T-helper 9 cell (primary cell): ENCODE data around the gene VPS41.

Experiments
- DNase-seq: peaks from one replicate; pipeline ENCODE4 v3.0.0-alpha.2; 2020

Gene VPS41

DNA sequence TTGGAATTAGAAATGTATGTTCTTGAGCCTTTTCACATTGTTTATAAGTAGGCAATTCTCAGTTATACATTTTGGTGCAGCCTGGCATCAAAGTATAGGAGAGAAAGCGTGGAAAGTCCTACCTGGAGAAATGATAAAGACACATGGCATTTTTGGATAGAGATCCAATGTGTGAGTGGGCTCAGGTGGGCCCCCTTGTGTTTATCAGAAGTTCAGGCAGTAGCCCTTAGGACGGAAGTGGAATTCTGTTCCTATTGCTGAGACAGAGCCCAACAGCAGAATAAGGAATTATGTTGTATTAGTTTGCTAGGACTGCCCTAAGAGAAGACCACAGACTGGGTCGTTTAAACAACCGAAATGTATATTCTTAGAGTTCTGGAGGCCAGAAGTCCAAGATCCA, 192.6 kb downstream of the VPS41 start:
- no peak for DNase-seq

DNA sequence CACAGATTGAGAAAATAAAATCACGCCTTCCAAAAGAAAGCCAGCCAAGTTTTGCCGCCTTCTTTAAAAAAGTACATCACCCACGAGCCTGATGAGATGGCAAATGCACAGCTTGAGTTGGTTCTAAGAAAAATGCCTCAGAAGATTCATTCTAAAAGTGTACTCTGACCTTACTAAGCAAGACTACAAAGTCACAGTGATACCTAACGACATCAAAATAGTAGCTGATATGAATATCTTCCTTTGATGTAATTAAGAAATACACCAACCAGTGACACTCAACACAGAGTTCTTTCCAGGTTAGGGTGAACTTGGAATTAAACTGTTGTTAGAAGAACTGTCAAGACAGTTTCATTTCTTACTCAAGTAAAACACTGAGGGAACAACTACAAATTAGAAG, 199.9 kb downstream of the VPS41 start:
- DNase-seq, result no peak

DNA sequence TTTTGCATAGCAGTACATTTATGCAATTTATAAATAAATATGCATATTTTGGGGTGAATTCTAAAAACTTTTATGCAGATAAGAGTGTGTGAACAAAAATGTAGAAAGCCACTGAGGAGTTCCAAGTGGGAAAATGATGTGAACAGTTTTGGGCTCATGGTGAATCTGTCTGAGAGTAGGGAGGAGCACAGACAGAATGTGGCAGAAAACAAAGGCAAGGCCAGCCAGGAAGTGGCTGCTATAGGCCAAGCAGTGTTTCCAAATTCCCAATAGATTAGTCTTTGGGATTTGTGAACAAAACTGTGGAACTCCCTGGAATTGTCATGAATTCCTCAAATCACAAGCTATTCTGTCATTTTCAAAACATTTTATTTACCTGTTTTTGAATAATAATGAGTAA, 204.2 kb downstream of the VPS41 start:
- no peak for DNase-seq

DNA sequence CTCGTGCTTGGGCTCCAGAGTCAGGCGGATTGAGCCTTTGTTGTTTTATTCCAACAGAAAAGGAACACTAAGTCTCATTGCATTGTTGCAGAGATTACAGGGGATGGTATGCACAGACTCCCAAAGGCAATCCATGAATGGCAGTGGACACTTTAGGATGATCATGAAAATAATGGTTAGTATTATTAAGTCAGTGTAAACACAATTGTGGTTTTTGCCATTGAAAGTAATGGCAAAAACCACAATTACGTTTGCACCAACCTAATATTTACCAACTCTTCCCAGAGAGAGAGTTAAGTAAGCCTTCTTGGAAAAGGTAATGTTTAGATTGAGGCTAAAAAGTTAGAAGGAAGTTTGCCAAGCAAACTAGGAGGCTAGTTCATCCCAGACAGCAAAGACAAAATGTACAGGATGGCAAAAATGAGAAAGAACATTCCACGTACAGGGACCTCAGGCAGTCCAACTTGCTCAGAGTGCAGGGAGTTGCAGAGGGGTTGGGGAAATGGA, 204.9 kb downstream of the VPS41 start:
- DNase-seq, result no peak

DNA sequence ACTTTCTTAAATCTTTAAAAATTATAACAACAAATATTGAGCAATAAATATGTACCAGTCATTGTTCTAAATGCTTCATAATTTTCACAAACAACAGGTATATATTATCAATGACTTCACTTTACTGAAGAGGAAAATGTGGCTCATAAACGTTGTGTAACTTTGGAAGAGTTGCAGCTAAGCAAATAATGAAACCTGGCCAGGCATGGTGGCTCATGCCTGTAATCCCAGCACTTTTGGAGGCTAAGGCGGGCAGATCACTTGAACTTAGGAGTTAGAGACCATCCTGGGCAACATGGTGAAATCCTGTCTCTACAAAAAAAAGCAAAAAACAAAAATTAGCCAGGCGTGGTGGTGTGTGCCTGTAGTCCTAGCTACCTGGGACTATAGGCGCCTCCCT, 205.9 kb downstream of the VPS41 start:
- DNase-seq, result no peak

DNA sequence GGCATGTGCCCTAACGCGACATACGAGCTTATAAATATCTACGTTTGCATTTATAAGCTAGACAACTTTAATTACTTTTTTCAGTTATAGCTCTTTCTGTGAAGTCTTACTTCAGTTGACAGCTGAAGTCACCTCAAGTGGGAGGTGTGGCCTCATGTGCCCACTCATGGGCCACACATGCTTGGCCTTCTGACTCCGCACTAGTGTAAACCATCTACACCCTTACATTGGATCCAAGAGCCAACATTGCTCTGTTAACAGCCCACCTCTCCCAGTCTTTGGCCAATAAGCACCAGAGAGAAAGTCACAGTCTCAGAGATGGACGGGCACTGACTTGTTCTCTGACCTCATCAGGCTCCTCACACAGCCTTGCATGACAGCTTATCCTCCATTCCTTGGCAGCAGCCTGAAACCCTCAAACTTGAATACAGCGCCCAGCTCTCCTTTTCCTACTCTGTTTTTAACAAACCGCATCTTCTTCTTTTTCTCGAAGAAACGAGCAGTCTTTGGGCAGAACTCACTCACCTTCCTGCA, 206.9 kb downstream of the VPS41 start:
- no peak for DNase-seq

DNA sequence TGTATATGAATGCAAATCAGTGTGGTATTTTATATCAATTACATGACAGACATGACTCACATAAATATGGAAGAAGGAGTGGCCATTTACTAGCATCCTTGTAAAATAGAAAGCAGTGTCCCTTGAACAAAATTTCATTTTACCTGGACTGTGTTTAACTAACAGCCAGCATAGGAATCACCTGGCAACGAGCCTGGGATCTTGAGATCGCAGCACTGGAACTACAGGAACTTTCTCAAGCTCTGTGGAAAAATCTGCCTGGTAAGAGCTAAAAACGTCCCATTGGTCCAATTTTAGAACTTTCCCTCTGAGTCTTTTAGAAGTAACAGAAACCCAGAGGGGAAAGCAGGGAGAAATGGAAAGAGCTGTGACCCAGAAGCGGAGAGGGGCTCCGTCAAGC, 208.9 kb downstream of the VPS41 start:
- no peak for DNase-seq

DNA sequence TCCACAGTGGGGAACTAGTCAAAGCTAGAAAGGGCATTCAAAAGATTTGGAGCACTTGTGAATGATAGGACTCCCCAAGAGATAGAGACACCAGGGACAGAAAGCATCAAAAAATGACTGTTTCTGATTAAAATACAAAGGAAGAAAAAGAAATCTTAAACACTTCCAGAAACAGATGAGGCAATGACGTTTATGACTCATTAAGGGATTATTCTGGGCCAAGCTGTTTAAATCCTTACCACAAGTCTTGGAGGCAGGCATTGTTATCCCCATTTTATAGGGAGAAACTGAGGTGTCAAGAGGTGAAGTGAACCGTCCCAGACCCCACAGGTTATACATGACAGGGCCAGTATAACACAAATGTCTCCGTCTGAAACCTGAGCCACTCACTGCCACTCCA, 209.5 kb downstream of the VPS41 start:
- no peak for DNase-seq

DNA sequence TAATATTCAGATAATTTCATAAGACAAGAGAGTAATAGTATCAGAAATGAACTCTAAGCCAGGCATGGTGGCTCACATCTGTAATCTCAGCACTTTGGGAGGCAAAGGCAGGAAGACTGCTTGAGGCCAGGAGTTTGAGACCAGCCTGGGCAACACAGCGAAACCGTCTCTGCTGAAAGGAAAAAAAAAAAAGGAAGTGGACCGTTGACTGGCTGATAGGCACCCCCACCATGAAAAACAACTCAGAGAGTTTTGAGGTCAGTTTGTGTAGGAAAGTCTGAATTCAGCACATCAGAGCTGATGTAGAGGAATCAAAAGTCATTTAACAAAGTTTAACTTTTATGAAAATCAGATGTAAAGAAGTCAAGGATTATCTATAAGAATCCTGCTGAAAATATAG, 214.7 kb downstream of the VPS41 start:
- DNase-seq, result no peak

DNA sequence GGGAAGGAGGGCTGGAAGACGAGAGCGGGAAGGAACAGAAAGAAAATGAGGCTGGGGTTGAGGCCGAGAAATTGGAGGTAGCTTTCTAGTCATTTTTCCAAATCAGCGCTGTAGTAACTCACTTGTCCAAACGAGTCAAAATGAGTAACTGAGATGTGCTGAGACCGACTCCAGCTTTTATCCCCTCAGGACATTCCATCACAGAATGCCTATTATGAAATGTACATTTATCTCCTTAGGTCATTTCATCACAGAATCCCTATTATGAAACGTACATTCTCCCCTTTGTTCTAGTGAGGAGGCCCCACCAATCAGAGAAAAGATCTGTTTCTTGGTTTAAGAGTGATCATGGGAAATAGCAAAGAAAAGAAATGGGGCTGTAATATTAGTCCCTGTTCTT, 222.1 kb downstream of the VPS41 start:
- no peak for DNase-seq

DNA sequence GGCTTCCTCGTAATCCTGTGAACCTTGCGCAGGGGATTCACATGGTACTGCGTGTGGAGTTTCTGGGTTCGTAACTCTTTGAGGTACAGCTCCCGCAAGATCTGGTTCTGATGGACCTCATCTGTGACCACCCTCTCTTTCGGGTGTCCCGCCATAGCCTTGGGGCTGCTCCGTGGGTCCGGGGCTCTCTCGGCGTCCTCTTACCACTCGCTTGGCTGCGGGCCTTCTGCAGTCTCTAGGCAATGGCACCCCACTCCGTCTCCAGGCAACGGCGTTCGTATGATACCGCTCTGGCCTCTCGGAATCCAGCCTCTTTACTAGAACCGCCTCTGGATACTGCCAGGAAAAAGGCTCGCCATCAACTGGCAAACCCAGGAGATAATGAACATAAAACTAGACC, 223.1 kb downstream of the VPS41 start:
- no peak for DNase-seq

DNA sequence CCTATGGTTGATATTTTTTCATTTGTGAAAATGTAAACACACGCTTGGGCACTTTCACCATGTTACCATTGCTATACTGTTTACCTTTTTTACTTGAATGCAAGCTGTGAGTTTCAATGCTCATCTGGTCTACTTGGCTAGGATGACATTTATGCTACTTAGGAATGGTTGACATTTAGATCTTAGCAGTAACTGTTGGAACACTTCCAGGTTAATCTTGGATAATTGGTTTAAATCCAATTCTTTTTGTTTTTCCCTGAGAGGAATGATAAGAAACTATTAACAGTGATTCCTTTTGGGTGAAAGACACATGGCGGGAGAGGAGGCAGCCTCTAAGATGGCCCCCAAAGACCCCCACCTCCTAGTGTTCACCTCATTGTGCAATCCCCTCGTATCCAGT, 226.4 kb downstream of the VPS41 start:
- no peak for DNase-seq

DNA sequence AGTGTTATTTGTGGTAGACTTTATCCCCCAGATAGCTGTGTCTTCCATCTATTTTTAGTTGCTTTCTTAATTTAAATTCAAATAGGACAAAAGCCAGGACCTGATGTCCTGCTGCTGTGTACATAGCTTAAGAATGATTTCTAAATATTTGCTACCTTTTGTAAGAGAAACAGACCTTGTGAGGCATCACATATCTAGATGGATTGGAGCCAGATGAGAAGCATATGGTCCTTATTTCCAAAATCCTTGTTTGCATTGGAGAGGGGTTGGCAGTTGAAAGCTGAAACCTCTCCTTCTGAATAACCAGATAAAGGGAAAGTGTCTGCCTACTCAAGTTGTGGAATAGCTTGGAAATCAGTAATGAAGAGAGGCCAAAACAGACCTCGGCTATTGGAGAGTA, 227.1 kb downstream of the VPS41 start:
- no peak for DNase-seq

DNA sequence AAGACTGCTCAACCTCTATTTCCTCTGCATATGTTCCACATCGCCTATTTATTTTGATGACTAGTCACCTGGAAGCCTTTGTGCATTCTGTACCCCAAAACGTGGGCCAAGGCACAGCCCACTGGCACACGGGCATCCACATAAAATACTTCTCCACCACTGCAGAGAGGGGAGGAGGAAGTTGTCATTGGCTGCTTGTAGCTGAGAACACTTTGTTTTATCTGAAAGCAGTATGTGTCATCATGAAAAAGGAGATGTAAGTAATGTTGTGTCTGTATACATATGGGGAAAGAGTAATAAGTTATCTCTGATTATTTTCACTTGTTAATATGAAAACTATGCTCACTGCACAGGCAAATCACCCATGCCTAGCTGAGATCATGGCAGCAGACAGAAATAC, 229.6 kb downstream of the VPS41 start:
- no peak for DNase-seq

DNA sequence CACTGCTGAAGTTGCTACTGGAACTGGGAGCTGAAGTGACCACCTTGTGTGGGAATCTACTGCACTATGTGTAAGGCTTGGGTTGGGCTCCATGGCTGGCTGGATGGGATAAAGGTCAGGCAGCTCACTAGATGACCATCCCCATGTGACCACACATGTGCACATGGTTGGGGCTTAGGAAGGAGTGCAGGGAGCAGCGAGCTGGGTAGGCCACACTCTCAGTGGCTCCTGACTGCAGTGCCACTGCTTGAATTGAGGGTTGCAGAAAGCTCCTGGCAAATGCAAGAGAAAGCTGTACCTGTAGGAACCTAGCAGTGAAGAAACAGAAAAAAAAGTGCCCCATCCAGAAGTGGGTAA, 230.3 kb downstream of the VPS41 start:
- DNase-seq, result no peak

DNA sequence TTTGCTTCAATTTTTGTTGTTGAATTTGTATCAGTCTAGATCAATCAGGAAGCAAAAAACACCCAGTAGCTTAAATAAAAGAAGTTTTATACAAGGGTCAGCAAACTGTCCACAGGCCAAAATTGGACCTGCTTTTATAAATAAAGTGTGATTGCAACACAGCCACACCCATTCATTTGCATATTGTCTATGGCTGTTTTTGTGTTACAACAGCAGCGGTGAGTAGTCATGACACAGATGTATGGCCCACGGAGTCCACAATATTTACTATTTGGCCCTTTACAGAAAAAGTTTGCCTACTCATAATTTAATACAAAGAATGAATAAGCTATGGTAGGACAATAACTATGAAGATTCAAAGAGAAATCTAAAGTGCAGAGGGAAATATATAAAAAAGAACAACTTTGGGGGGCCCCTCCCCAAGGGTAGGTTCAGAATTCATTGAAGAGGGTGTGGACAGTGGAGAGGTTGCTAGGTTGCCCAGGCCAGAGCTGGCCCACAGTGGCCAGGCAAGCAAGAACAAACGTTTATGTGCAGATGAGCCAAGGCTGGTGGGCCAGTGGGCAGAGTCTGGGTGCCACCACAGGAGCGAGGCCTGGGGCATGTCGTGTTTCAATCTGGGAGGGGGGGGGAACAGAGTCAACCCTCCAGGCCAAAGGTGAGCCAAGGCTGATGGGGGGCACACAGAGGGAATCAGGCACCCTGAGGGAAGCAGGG, 230.9 kb downstream of the VPS41 start:
- no peak for DNase-seq

DNA sequence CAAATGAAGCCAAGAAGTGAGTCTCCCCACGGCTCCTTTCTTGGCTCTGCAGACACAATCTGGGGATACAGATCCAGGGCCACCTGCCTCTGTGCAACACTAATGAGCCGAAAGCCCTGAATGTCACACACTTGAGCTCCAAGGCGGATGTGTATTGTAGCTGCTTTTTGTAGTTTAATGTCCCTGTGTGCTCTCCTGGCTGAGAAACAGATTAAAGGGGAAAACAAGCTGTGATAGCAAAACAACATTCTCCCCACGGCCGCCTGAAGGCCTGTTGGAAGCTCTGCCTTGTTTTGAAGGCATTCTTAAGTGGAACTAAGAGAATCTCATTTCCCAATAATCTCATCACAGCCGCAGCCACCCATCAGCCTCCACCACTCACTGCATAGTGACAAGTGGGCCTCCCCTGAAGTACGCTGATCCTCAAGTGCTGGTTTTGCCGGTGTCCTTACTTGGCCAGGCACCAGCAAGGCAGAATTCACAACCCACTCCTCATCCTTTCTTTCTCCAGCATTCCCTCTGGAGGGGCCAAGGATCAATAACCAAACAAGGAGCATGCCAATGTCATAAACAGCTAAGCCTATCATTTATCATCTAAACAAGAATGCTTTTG, 233.4 kb downstream of the VPS41 start:
- no peak for DNase-seq

DNA sequence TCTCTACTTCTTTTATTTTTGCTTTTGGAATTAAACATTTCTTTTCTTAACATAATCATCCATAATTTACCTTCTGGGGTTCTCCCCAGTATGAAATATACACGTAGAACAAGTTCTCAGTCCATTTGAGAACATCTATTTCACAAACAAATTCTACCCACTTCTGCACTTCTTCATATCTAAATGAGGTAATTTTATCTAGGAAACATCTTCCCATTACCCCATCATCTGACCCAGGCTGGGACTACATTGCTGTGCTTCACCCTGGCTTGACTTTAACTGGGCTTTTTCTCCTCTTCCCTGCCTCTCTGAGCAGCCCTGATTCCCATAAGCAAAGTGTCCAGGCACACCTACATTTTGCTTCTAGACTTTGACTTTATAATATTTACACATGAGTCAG, 234.5 kb downstream of the VPS41 start:
- DNase-seq, result no peak

DNA sequence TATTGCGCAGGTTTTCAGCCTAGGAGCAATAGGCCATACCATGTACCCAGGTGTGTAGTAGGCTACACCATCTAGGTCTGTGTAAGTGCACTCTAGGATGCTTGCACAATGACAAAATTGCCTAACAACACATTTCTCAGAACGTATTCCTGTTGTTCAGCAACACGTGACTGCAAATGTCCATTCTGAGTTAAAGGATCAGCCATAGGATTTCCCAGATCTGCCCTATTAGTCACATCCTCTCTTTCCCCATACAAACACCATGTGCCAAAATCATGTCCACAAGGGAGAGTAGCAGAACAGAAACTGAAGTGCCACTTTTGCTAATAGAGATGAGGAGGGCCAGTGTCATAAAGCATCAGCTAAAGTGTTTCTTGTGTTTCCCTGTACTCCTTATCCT, 235.2 kb downstream of the VPS41 start:
- no peak for DNase-seq
